HEK293T (cell line): ENCODE results near the gene TMEM240.
"Not testable (repeated sequence)": the region's sequence is repeated elsewhere in the genome, so short reads cannot be mapped to it uniquely, and the experiment has no call there.

Experiments
- CTCF ChIA-PET: fragments of 350-600 bp; formaldehyde crosslinking; extraction: SDS; loops from one replicate; lab custom pipeline; 2021; ENCODE audit warnings: antibody characterized with exemption, inconsistent platforms; lab: Yijun Ruan, JAX
- POLR2A ChIA-PET: fragments of 350-600 bp; formaldehyde crosslinking; extraction: SDS; loops from one replicate; lab custom pipeline; 2020; ENCODE audit warnings: antibody characterized with exemption, inconsistent platforms; lab: Yijun Ruan, JAX
- DNase-seq: peaks from one replicate; pipeline ENCODE4 v3.0.0; 2012; ENCODE audit warnings: mixed read lengths; ENCODE audit errors: extremely low spot score
- ARNT ChIP-seq: fragments of 450-650 bp; IDR thresholded peaks from 2 replicates; pipeline ENCODE4 v1.6.1; 2017; ENCODE audit warnings: mild to moderate bottlenecking
- BHLHE40 ChIP-seq: fragments of 450-650 bp; IDR thresholded peaks from 2 replicates; pipeline ENCODE4 v1.6.1; 2016; ENCODE audit warnings: mild to moderate bottlenecking, moderate library complexity, borderline replicate concordance
- CTBP1 ChIP-seq: fragments of 450-650 bp; IDR thresholded peaks from 2 replicates; pipeline ENCODE4 v1.6.1; 2016; ENCODE audit warnings: borderline replicate concordance
- ELF4 ChIP-seq: fragments of 450-650 bp; IDR thresholded peaks from 2 replicates; pipeline ENCODE4 v1.6.1; 2017; ENCODE audit warnings: antibody characterized with exemption
- FOXA1 ChIP-seq: fragments of 450-650 bp; IDR thresholded peaks from 2 replicates; pipeline ENCODE4 v1.6.1; 2016; ENCODE audit warnings: mild to moderate bottlenecking
- FOXK2 ChIP-seq: fragments of 450-650 bp; IDR thresholded peaks from 2 replicates; pipeline ENCODE4 v1.6.1; 2016; ENCODE audit warnings: mild to moderate bottlenecking
- FOXM1 ChIP-seq: fragments of 450-650 bp; IDR thresholded peaks from 2 replicates; pipeline ENCODE4 v1.6.1; 2017; ENCODE audit warnings: mild to moderate bottlenecking, borderline replicate concordance
- HDGF ChIP-seq: fragments of 450-650 bp; IDR thresholded peaks from 2 replicates; pipeline ENCODE4 v1.6.1; 2017; ENCODE audit warnings: antibody characterized with exemption, borderline replicate concordance
- L3MBTL2 ChIP-seq: fragments of 450-650 bp; conservative IDR thresholded peaks from 2 replicates; pipeline ENCODE4 v1.6.1; 2016; ENCODE audit warnings: mild to moderate bottlenecking
- LEF1 ChIP-seq: fragments of 450-650 bp; IDR thresholded peaks from 2 replicates; pipeline ENCODE4 v1.6.1; 2017; ENCODE audit warnings: mild to moderate bottlenecking, borderline replicate concordance
- NFRKB ChIP-seq: fragments of 450-650 bp; IDR thresholded peaks from 2 replicates; pipeline ENCODE4 v1.6.1; 2016; ENCODE audit warnings: mild to moderate bottlenecking, moderate library complexity
- PKNOX1 ChIP-seq: fragments of 450-650 bp; IDR thresholded peaks from 2 replicates; pipeline ENCODE4 v1.6.1; 2016
- SP1 ChIP-seq: fragments of 450-650 bp; IDR thresholded peaks from 2 replicates; pipeline ENCODE4 v1.6.1; 2017
- SUZ12 ChIP-seq: fragments of 450-650 bp; IDR thresholded peaks from 2 replicates; pipeline ENCODE4 v1.6.1; 2016; ENCODE audit warnings: mild to moderate bottlenecking
- TARDBP ChIP-seq: fragments of 450-650 bp; IDR thresholded peaks from 2 replicates; pipeline ENCODE4 v1.6.1; 2016
- ZNF384 ChIP-seq: fragments of 450-650 bp; IDR thresholded peaks from 2 replicates; pipeline ENCODE4 v1.6.1; 2016

TMEM240 gene

GRCh38 chr1:1521331-1521730, 19.1 kb downstream of the TMEM240 start:
- DNase-seq, result no peak
- TF ChIP-seq SP1 (no peak), CTBP1 (no peak), L3MBTL2 (no peak), ELF4 (no peak), BHLHE40 (no peak), TARDBP (no peak), HDGF (no peak), FOXK2 (no peak), FOXM1 (no peak), ZNF384 (no peak), LEF1 (no peak)
- ChIA-PET POLR2A (no interaction called here), CTCF (no interaction called here)

- DNase-seq, CTCF ChIA-PET: not testable (repeated sequence)
- POLR2A ChIA-PET, result interaction anchor here (1.1 kb wide), 1 partner anchor 9 kb away, joined by 3 read pairs; no protein-coding TSS in a partner anchor
Observed at GRCh38 chr1:1519805-1520505, 20.5 kb downstream of the TMEM240 start.

GRCh38 chr1:1518621-1519007, 21.8 kb downstream of the TMEM240 start:
- POLR2A ChIA-PET, DNase-seq, CTCF ChIA-PET: not testable (repeated sequence)

GRCh38 chr1:1517973-1518620, 22.3 kb downstream of the TMEM240 start:
- POLR2A ChIA-PET, result no interaction called here
- TF ChIP-seq FOXK2 (no peak), SUZ12 (no peak), ARNT (no peak), LEF1 (no peak), PKNOX1 (no peak), CTBP1 (no peak), ZNF384 (no peak), HDGF (no peak), NFRKB (no peak), FOXA1 (no peak), FOXM1 (no peak), ELF4 (no peak), L3MBTL2 (no peak), TARDBP (no peak), BHLHE40 (no peak), SP1 (no peak)
- CTCF ChIA-PET, result no interaction called here
- DNase-seq, result no peak

GRCh38 chr1:1516923-1517322, 23.5 kb downstream of the TMEM240 start:
- DNase-seq, CTCF ChIA-PET, POLR2A ChIA-PET: not testable (repeated sequence)

GRCh38 chr1:1514376-1514775, 26.0 kb downstream of the TMEM240 start:
- DNase-seq, CTCF ChIA-PET, POLR2A ChIA-PET: not testable (repeated sequence)

- POLR2A ChIA-PET, CTCF ChIA-PET, DNase-seq: not testable (repeated sequence)
Observed at GRCh38 chr1:1513675-1514074, 26.7 kb downstream of the TMEM240 start.

- POLR2A ChIA-PET, CTCF ChIA-PET, DNase-seq: not testable (repeated sequence)
Observed at GRCh38 chr1:1512425-1512824, 28.0 kb downstream of the TMEM240 start.

GRCh38 chr1:1511533-1512285, 28.7 kb downstream of the TMEM240 start, which contains the start of gene ATAD3A:
Gene ATAD3A, plus strand, starts transcription at chr1:1512162. Its CDS starts 107 bp downstream, at chr1:1512269.
- POLR2A ChIA-PET, result interaction anchor here (0.6 to 0.9 kb wide), 3 partner anchors 9 to 115 kb away, joined by 3 to 6 read pairs (median 3); partner anchors contain the start of gene MIB2
- peak; percentile 93 for DNase-seq
- TF ChIP-seq ELF4, result peak; percentile 15; the same call in 1 of the 2 replicates
- TF ChIP-seq TARDBP, result peak; percentile 91
- TF ChIP-seq CTBP1, result peak; percentile 59; the same call in 1 of the 2 replicates
- TF ChIP-seq LEF1, result no peak
- peak; percentile 61 for TF ChIP-seq L3MBTL2
- CTCF ChIA-PET, result no interaction called here
